OCI-LY7 (cell line): ENCODE data around the gene THRSP.

Source experiments
- EZH2phosphoT487 ChIP-seq: fragments of 200-600 bp; sonication (generic); IDR thresholded peaks from 2 replicates; pipeline ENCODE4 v1.6.1; 2018; ENCODE audit warnings: low read depth, borderline replicate concordance, mild to moderate bottlenecking, mixed run types, antibody characterized with exemption, low read length, moderate library complexity, mixed read lengths
- TF ChIP-seq, protein P1 (sequence below): fragments of 200-600 bp; sonication (generic); conservative IDR thresholded peaks from 2 replicates; pipeline ENCODE4 v1.5.1; 2014; ENCODE audit warnings: mild to moderate bottlenecking, antibody characterized with exemption, low read length, moderate library complexity, mixed read lengths

DNA sequence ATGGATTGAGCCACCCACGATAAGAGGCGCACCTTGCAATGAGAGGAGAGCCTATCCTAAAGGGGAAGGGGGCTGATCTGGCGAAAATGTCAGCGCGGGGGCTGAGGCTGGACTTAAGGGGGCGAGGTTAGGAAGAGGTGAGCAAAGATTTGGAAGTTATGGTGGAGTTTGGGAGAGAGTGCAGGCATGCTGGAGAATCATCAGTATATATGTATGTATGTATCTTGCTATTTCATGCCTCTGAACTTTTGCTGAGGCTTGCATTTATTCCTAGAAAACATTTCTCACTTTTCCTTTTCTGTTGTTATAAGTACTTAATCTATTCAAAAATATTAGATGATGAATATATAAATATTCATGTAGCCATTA is 17.2 kb upstream of the THRSP start:
- TF ChIP-seq, protein P1, sequence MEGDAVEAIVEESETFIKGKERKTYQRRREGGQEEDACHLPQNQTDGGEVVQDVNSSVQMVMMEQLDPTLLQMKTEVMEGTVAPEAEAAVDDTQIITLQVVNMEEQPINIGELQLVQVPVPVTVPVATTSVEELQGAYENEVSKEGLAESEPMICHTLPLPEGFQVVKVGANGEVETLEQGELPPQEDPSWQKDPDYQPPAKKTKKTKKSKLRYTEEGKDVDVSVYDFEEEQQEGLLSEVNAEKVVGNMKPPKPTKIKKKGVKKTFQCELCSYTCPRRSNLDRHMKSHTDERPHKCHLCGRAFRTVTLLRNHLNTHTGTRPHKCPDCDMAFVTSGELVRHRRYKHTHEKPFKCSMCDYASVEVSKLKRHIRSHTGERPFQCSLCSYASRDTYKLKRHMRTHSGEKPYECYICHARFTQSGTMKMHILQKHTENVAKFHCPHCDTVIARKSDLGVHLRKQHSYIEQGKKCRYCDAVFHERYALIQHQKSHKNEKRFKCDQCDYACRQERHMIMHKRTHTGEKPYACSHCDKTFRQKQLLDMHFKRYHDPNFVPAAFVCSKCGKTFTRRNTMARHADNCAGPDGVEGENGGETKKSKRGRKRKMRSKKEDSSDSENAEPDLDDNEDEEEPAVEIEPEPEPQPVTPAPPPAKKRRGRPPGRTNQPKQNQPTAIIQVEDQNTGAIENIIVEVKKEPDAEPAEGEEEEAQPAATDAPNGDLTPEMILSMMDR = peak; percentile 63
- TF ChIP-seq EZH2phosphoT487 = no peak
